ENCODE data around the gene SLMAP.

DNA sequence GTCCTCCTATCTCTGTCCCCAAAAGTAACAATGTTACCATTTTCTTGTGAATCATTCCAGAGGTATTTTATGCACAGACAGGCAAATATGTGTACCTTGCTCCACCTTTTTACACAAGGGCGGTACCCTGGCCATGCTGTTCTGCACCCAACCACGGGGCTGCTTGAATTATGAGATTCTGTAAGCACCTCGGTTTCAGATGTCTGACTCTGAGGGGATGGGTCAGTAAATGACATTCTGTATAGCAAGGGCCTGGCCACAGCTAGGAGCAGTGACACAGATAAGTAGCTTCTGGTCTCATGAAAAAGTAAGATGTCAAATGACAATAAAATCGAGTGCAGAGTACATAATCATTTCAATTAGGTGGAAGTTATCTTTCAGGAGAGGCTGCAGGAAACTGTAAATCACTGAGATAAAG, 221.7 kb downstream of the SLMAP start:
- TF ChIP-seq, protein P1, sequence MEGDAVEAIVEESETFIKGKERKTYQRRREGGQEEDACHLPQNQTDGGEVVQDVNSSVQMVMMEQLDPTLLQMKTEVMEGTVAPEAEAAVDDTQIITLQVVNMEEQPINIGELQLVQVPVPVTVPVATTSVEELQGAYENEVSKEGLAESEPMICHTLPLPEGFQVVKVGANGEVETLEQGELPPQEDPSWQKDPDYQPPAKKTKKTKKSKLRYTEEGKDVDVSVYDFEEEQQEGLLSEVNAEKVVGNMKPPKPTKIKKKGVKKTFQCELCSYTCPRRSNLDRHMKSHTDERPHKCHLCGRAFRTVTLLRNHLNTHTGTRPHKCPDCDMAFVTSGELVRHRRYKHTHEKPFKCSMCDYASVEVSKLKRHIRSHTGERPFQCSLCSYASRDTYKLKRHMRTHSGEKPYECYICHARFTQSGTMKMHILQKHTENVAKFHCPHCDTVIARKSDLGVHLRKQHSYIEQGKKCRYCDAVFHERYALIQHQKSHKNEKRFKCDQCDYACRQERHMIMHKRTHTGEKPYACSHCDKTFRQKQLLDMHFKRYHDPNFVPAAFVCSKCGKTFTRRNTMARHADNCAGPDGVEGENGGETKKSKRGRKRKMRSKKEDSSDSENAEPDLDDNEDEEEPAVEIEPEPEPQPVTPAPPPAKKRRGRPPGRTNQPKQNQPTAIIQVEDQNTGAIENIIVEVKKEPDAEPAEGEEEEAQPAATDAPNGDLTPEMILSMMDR (IDR thresholded peaks at IDR 0.05), result no peak
- TF ChIP-seq POLR2AphosphoS5 (IDR thresholded peaks at IDR 0.05; ENCODE audit: low read depth, low read length) (no peak), YY1 (IDR thresholded peaks at IDR 0.05; ENCODE audit: low read depth) (no peak), GABPA (IDR thresholded peaks at IDR 0.05; ENCODE audit: low read depth) (no peak), EP300 (IDR thresholded peaks at IDR 0.05; ENCODE audit: borderline replicate concordance in 1 of 2, low read depth in 1 of 2, low read length in 1 of 2) (no peak), TAF1 (IDR thresholded peaks at IDR 0.05; ENCODE audit: borderline replicate concordance, low read depth, low read length) (no peak), EZH2phosphoT487 (IDR thresholded peaks at IDR 0.05; ENCODE audit: borderline replicate concordance, low read depth) (no peak), TCF12 (IDR thresholded peaks at IDR 0.05) (no peak), MXI1 (IDR thresholded peaks at IDR 0.05; ENCODE audit: low read depth, low read length) (no peak)
- TF ChIP-seq, protein P2, sequence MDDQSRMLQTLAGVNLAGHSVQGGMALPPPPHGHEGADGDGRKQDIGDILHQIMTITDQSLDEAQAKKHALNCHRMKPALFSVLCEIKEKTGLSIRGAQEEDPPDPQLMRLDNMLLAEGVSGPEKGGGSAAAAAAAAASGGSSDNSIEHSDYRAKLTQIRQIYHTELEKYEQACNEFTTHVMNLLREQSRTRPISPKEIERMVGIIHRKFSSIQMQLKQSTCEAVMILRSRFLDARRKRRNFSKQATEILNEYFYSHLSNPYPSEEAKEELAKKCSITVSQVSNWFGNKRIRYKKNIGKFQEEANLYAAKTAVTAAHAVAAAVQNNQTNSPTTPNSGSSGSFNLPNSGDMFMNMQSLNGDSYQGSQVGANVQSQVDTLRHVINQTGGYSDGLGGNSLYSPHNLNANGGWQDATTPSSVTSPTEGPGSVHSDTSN (IDR thresholded peaks at IDR 0.05), result no peak
- TF ChIP-seq, protein P3, sequence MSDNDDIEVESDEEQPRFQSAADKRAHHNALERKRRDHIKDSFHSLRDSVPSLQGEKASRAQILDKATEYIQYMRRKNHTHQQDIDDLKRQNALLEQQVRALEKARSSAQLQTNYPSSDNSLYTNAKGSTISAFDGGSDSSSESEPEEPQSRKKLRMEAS (IDR thresholded peaks at IDR 0.05; ENCODE audit: low read depth), result no peak

All from SK-N-SH (cell line).